Activated CD4-positive, alpha-beta T cell treated with anti-CD3 and anti-CD28 coated beads for 4 hours (primary cell): ENCODE results near the gene DNAJC17.

Experiments
- DNase-seq, 2 donors: peaks; one replicate each; pipeline ENCODE4 v3.0.0-alpha.2; 2020

The DNAJC17 gene

GRCh38 chr15:40807028-40807887 lies at the start of gene DNAJC17, which contains the start of gene ZFYVE19:
TSS of gene DNAJC17 (minus strand) at chr15:40807473. CDS start at chr15:40807446, 27 bp downstream.
TSS of gene ZFYVE19 (plus strand) at chr15:40807089. CDS start at chr15:40807590, 501 bp downstream.
- DNase-seq = peak; percentile 94

- no peak for DNase-seq
Measured at GRCh38 chr15:40856746-40857145, 49.5 kb upstream of the DNAJC17 start.

- DNase-seq = no peak
Measured at GRCh38 chr15:40855706-40856234, 48.5 kb upstream of the DNAJC17 start.

GRCh38 chr15:40854161-40854560 lies 46.9 kb upstream of the DNAJC17 start:
- DNase-seq = no peak

GRCh38 chr15:40853241-40853890 lies 46.1 kb upstream of the DNAJC17 start:
- no peak for DNase-seq

- no peak for DNase-seq
Measured at GRCh38 chr15:40852529-40852928, 45.3 kb upstream of the DNAJC17 start.

- DNase-seq = no peak
Measured at GRCh38 chr15:40850576-40851112, 43.4 kb upstream of the DNAJC17 start.

GRCh38 chr15:40847223-40847961 lies 40.1 kb upstream of the DNAJC17 start:
- no peak for DNase-seq

- no peak for DNase-seq
Measured at GRCh38 chr15:40846841-40847222, 39.6 kb upstream of the DNAJC17 start.

GRCh38 chr15:40845511-40846284 lies 38.4 kb upstream of the DNAJC17 start:
- no peak for DNase-seq

GRCh38 chr15:40845036-40845435 lies 37.8 kb upstream of the DNAJC17 start:
- no peak for DNase-seq

GRCh38 chr15:40844696-40845030 lies 37.4 kb upstream of the DNAJC17 start:
- peak; percentile 22 to 29 for DNase-seq

GRCh38 chr15:40843885-40844695 lies 36.8 kb upstream of the DNAJC17 start, which contains the start of gene SPINT1:
TSS of gene SPINT1 (plus strand) at chr15:40844048. CDS start at chr15:40844555, 507 bp downstream.
- peak; percentile 79 to 80 for DNase-seq

GRCh38 chr15:40843261-40843884 lies 36.1 kb upstream of the DNAJC17 start:
- DNase-seq = no peak

GRCh38 chr15:40841741-40842140 lies 34.5 kb upstream of the DNAJC17 start:
- DNase-seq = no peak

GRCh38 chr15:40838756-40839155 lies 31.5 kb upstream of the DNAJC17 start:
- no peak for DNase-seq

GRCh38 chr15:40836020-40836419 lies 28.7 kb upstream of the DNAJC17 start:
- no peak for DNase-seq

- no peak for DNase-seq
Measured at GRCh38 chr15:40832903-40833302, 25.6 kb upstream of the DNAJC17 start.

- DNase-seq = no peak
Measured at GRCh38 chr15:40831861-40832260, 24.6 kb upstream of the DNAJC17 start.

- no peak for DNase-seq
Measured at GRCh38 chr15:40830884-40831283, 23.6 kb upstream of the DNAJC17 start.

GRCh38 chr15:40829115-40829514 lies 21.8 kb upstream of the DNAJC17 start:
- no peak for DNase-seq
